ENCODE data around the gene ZNF44. TPM values are rescaled to one million over a fixed set of nuclear protein-coding genes. Genes with fewer than 3 reads are reported as not detected.

Gene ZNF44
- total and polyA plus RNA-seq, 4 donors, result 4.1 to 17.9 (median 6.8) TPM

- H3K36me3 ChIP-seq (ENCODE audit: control insufficient read depth in 4 of 4, insufficient read depth in 3 of 4, low read depth in 1 of 4, low read length in 3 of 4), result no peaks in the 10 kb centered on the region
- TF ChIP-seq ATF3 (IDR thresholded peaks at IDR 0.05), result no peak
- no peak for TF ChIP-seq HNF4G (IDR thresholded peaks at IDR 0.05)
- TF ChIP-seq REST (IDR thresholded peaks at IDR 0.05), result no peak
- no peak for TF ChIP-seq FOXA1 (IDR thresholded peaks at IDR 0.05)
- TF ChIP-seq YY1 (IDR thresholded peaks at IDR 0.05), result peak; percentile 48
- no peak for TF ChIP-seq FOXA2 (IDR thresholded peaks at IDR 0.05)
- no peak for TF ChIP-seq GABPA (IDR thresholded peaks at IDR 0.05 in 1 of 2, conservative IDR thresholded peaks at IDR 0.05 in 1 of 2)
- TF ChIP-seq RAD21 (IDR thresholded peaks at IDR 0.05), result no peak
- TF ChIP-seq, protein P1, sequence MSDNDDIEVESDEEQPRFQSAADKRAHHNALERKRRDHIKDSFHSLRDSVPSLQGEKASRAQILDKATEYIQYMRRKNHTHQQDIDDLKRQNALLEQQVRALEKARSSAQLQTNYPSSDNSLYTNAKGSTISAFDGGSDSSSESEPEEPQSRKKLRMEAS (IDR thresholded peaks at IDR 0.05), result peak; percentile 17
- peak; percentile 50 for TF ChIP-seq SP1 (IDR thresholded peaks at IDR 0.05)
- no peak for TF ChIP-seq TAF1 (conservative IDR thresholded peaks at IDR 0.05)
- peak; percentile 69 to 73 for TF ChIP-seq HNF4A (conservative IDR thresholded peaks at IDR 0.05)
- no peak for TF ChIP-seq ZBTB33 (IDR thresholded peaks at IDR 0.05)
- no peak for TF ChIP-seq NR2F2 (IDR thresholded peaks at IDR 0.05)
- TF ChIP-seq CTCF (IDR thresholded peaks at IDR 0.05; ENCODE audit: low read depth, low read length, missing input control), result no peak
- H3K27me3 ChIP-seq (ENCODE audit: control insufficient read depth in 4 of 4, insufficient read depth in 4 of 4, low read length in 3 of 4), result no peaks in the 10 kb centered on the region
- peak overlapping the region in 1 of 2 donors; percentile 3 for H3K9ac ChIP-seq (ENCODE audit: low read depth in 1 of 2, low read length in 2 of 2)
- 56% methylated on average over 4 of the region's 4 CpGs for WGBS
- peaks cover 8 to 46% (median 29%) of the 10 kb centered on the region in 4 donors for H3K4me1 ChIP-seq (ENCODE audit: control insufficient read depth in 4 of 4, insufficient read depth in 4 of 4, low read length in 3 of 4)
- H3K27ac ChIP-seq (ENCODE audit: low read depth in 1 of 2, low read length in 2 of 2), result peak overlapping the region; percentile 51 to 56
- no peak overlapping the region for H3K4me3 ChIP-seq (ENCODE audit: low read depth in 1 of 3, low read length in 3 of 3)
- H3K9me3 ChIP-seq (ENCODE audit: control insufficient read depth in 4 of 4, low read length in 3 of 4), result no peaks in the 10 kb centered on the region
- no peak for DNase-seq (ENCODE audit: low spot score)
Observed at GRCh38 chr19:12330340-12330739, 35.7 kb upstream of the ZNF44 start.

DNA sequence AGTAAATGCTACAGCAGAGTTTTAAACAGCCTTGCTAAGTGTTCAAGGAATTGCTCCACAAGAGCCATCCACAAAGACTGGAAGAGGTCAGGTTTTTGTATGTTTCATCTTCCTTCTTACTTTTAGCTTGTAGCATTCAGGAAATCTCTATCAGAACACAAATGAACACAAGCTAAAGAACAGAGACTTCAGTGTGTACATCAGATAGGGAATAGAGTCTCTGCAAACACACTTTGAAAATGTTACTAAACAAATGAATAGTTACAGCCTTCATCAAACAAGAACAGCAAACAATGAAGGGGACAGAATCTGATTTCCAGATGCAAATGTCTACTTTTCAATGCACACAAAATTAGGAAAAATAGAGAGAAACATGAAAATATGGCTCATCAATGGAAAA is 31.0 kb upstream of the ZNF44 start:
- H3K4me3 ChIP-seq (ENCODE audit: low read depth in 1 of 3, low read length in 3 of 3), result no peak overlapping the region
- H3K27me3 ChIP-seq (ENCODE audit: control insufficient read depth in 4 of 4, insufficient read depth in 4 of 4, low read length in 3 of 4), result no peaks in the 10 kb centered on the region
- peaks cover 10 to 25% (median 16%) of the 10 kb centered on the region in 4 donors for H3K36me3 ChIP-seq (ENCODE audit: control insufficient read depth in 4 of 4, insufficient read depth in 3 of 4, low read depth in 1 of 4, low read length in 3 of 4)
- H3K4me1 ChIP-seq (ENCODE audit: control insufficient read depth in 4 of 4, insufficient read depth in 4 of 4, low read length in 3 of 4), result peaks cover 4 to 23% (median 15%) of the 10 kb centered on the region in 4 donors
- DNase-seq (ENCODE audit: low spot score), result no peak
- no peak overlapping the region for H3K9ac ChIP-seq (ENCODE audit: low read depth in 1 of 2, low read length in 2 of 2)
- H3K9me3 ChIP-seq (ENCODE audit: control insufficient read depth in 4 of 4, low read length in 3 of 4), result peaks cover 0 to 17% (median 5%) of the 10 kb centered on the region in 4 donors
- H3K27ac ChIP-seq (ENCODE audit: low read depth in 1 of 2, low read length in 2 of 2), result no peak overlapping the region
- no peak for TF ChIP-seq GABPA (IDR thresholded peaks at IDR 0.05 in 1 of 2, conservative IDR thresholded peaks at IDR 0.05 in 1 of 2)
- no peak for TF ChIP-seq RAD21 (IDR thresholded peaks at IDR 0.05)
- TF ChIP-seq ATF3 (IDR thresholded peaks at IDR 0.05), result no peak
- no peak for TF ChIP-seq FOXA1 (IDR thresholded peaks at IDR 0.05)
- TF ChIP-seq HNF4A (conservative IDR thresholded peaks at IDR 0.05), result no peak
- TF ChIP-seq REST (IDR thresholded peaks at IDR 0.05), result no peak
- TF ChIP-seq JUND (IDR thresholded peaks at IDR 0.05), result no peak
- no peak for TF ChIP-seq RXRA (IDR thresholded peaks at IDR 0.05)
- TF ChIP-seq ZBTB33 (IDR thresholded peaks at IDR 0.05), result no peak
- no peak for TF ChIP-seq SP1 (IDR thresholded peaks at IDR 0.05)
- no peak for TF ChIP-seq NR2F2 (IDR thresholded peaks at IDR 0.05)
- TF ChIP-seq EGR1 (IDR thresholded peaks at IDR 0.05; ENCODE audit: low read depth in 2 of 2), result no peak
